IPS-NIHi7 (cell line): Measurements from ENCODE around the gene SWT1.
"Not testable (repeated sequence)": the region's sequence is repeated elsewhere in the genome, so short reads cannot be mapped to it uniquely, and the experiment has no call there.

Experiments
- DNase-seq: peaks from one replicate; pipeline ENCODE4 v3.0.0; 2012; ENCODE audit warnings: mixed read lengths; ENCODE audit errors: extremely low spot score

The SWT1 gene

DNA sequence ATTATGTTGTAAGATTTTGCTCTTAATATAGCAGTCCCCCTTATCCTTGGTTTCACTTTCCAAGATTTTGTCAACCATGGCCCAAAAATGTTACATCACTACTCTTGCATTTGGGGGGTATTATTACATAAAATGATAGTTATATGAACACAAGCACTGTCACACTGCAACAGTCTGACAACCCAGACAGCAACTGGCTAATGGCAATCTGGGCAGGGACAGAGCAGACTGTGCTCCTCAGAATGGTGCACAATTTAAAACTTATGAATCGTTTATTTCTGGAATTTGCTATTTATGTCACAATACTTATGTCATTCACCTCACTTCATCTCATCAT, 162.1 kb downstream of the SWT1 start:
- no peak for DNase-seq

DNA sequence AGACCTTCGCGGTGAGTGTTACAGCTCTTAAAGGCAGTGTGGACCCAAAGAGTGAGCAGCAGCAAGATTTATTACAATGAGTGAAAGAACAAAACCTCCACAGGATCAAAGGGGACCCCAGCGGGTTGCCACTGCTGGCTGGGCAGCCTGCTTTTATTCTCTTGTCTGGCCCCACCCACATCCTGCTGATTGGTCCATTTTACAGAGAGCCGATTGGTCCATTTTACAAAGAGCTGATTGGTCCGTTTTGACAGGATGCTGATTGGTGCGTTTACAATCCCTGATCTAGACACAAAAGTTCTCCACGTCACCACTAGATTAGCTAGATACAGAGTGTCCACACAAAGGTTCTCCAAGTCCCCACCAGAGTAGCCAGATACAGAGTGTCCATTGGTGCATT, 164.1 kb downstream of the SWT1 start:
- not testable (repeated sequence) for DNase-seq

DNA sequence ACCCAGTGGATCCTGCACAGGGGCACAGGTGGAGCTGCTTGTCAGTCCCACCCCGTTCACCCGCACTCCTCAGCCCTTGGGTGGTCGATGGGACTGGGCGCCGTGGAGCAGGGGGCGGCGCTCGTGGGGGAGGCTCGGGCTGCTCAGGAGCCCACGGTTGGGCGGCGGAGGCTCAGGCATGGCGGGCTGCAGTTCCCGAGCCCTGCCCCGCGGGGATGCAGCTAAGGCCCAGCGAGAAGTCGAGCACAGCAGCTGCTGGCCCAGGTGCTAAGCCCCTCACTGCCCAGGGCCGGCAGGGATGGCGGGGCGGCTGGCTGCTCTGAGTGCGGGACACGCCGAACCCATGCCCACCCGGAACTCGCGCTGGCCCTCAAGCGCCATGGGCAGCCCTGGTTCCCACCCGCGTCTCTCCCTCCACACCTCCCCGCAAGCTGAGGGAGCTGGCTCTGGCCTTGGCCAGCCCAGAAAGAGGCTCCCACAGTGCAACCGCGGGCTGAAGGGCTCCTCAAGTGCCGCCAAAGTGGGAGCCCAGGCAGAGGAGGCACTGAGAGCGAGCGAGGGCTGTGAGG, 164.8 kb downstream of the SWT1 start:
- DNase-seq: not testable (repeated sequence)

DNA sequence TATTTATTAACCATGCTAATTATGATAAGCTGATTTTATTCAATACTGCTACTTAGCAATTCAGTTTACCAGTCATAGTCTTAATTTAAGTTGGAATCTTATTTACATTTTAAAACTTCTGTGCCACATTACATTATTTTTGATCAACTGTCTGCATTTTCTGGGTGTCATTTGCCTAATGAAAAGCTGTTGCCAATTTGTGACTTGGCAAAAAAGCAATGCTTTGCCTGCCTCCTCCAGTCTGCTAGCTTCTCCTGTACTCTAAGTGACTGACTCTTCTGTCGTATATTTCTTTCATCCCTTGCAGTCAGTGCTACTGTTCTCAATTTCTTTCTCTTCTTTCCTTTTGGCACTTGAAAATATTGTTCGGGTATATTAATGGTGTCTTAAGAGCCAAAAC, 165.7 kb downstream of the SWT1 start:
- no peak for DNase-seq

DNA sequence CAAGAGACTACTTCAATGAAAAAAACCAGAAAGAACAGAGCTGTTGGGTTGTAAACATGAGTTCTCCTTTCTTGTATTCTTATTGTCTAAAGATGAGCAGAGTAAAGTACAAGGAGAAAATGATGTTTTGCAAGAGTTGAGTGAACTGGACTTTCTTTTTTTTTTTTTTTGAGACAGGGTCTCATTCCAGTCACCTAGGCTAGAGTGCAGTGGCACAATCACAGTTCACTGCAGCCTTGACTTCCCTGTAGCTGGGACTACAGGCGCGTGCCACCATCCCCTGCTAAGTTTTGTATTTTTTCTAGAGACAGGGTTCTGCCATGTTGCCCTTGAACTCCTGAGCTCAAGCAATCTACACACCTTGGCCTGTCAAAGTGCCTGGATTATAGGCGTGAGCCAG, 167.2 kb downstream of the SWT1 start:
- DNase-seq: no peak

DNA sequence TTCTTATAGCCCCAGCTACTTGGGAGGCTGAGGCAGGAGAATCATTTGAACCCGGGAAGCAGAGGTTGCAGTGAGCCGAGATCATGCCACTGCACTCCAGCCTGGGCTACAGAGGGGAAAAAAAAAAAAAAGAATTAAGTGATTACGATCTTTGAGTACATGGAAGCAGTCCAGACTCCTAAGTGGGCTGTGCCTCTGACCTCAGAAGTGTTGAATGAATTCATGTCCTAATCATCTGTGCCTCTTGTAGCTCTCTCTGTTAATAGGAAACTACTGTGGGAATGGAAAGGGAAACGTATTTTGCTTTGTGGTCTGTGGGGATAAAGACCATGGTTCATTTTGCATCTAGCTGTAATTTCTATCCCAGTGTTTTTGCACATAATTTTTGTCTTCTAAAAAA, 168.4 kb downstream of the SWT1 start:
- DNase-seq: no peak

DNA sequence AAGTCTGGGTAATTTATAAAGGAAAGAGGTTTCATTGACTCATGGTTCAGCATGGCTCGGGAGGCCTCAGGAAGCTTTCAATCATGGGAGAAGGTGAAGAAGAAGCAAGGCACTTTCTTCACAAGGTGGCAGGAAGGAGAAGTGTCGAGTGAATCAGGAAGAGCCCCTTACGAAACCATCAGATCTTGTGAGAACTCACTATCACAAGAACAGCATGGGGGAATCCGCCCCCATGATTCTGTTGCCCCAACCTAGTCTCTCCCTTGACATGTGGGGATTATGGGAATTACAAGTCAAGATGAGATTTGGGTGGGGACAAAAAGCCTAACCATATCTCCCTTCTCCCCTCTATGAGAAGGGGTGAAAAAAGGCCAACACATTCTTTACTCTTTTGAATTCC, 171.3 kb downstream of the SWT1 start:
- DNase-seq: no peak

DNA sequence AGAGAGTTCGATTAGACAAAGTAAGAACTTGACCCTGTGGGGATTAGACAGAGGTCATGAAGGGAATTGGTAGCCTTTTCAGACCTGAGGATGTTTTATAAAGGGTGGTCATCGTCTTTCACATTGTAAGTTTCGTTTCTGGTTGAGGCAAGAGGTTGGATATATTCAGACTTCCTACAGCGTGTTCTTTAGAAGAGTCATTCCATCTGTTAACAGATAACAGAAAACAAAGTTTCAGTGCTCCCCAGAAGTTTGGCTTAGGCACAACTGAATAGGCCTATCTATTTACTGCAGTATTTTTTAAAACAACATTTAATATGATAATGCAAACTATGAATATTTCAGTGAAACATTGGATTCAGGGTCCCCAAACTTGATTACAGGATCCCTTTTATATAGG, 177.2 kb downstream of the SWT1 start:
- no peak for DNase-seq

DNA sequence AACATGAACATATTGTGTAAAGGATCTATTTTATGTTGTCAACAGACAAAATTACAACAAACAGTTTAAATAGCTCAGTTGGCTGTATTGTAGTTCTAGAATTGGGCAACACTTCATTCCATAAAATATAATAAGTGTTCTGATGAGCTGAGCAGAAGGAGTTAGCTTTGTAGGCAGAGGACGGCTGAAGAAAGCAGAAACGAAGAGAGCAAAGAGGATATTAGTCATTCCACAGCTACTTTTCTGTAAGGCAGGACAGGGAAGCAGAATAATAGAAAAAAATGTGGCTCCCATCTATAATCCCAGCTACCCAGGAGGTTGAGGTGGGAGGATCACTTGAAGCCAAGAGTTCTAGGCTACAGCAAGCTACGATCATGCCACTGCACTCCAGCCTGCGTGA, 180.3 kb downstream of the SWT1 start:
- no peak for DNase-seq

DNA sequence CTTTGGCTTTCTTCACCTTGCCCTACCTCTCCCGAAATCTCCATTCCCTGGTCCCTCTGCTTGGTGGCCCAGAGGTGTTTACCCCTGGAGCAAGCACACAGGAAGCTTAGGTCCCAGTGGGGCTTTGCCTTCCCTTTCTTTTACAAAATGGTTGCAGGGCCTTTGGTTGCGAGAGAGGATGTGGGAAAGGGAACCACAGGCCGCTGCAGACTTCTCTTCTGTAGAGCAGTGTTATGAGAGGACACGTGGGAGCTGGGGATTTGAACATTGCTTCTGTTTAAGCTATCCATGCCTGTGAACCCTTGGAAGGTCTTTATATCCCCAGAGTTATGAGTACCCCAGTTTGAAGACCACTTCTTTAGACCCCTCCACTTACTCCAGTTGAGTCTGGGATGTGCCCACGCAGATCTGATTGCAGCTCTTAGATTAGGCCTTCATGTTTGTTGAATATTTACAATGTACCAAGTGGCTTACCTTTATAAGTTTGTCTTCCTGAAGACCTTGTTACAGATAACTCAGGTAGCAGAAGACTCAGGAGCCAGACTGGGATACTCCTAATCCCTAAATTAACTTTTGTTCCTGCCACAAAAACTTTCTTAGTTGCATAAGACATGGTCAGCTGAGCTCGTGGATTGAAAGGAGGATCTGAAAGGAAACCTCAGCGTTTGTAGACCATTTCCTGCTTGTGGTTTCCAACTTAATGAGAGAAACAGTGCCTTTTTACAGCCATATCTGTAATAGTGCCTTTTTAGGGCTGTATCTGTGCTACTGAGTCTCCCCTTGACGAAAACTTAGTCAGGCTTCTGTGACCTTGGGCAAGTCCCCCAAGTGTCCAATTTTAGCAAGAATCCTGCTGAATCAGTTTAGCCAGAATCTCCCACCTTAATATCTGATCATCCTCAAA, 182.0 kb downstream of the SWT1 start:
- DNase-seq: no peak

DNA sequence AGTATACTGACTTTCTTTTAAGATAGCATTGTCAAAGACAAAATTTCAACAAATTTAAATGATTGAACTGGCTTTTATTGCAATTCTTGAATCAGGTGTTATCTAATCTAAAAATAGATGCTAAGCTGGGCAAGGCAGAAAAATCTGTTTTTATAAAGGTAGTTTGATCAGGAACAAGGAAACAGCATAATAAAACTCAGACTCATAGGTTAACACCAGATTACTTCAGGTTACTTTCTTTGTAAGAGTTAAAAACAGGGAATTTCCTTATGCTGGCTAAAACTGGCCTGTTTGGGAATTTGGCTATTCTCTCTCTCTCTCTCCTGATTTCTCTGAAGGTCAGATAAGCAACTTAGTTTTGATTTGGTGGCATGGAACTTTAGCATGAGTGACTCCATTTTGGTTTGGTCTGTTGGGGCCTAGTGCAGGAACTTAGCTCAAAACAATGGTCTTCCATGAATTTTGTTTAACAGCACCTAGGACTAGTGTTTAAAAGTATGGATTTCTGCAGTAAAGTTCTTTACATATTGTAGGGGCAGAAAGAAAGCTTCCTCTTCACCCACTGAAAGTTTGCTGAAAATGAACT, 184.3 kb downstream of the SWT1 start:
- DNase-seq: no peak
